Kidney epithelial cell (primary cell): Measurements from ENCODE around the gene ARHGAP6. TPM values are rescaled to one million over a fixed set of nuclear protein-coding genes. Genes with fewer than 3 reads are reported as not detected.

Experiments
- DNase-seq: peaks from one replicate; pipeline ENCODE4 v3.0.0-alpha.2; 2010; ENCODE audit warnings: low read depth
- H3K27me3 ChIP-seq: 2 replicates; pipeline ENCODE4 v1.6.0; 2011; ENCODE audit warnings: low read length; ENCODE audit not compliant: control insufficient read depth, insufficient read depth
- H3K36me3 ChIP-seq: 2 replicates; pipeline ENCODE4 v1.5.1; 2011; ENCODE audit warnings: low read length; ENCODE audit not compliant: control insufficient read depth, insufficient read depth
- H3K4me3 ChIP-seq: 2 replicates; pipeline ENCODE4 v1.5.1; 2011; ENCODE audit warnings: low read depth, mild to moderate bottlenecking, control low read depth, low read length
- CTCF ChIP-seq: IDR thresholded peaks from 2 replicates; pipeline ENCODE4 v1.5.1; 2011; ENCODE audit warnings: mild to moderate bottlenecking, moderate library complexity, low read length, control low read depth, inconsistent platforms; ENCODE audit not compliant: insufficient read depth, poor library complexity, severe bottlenecking
- total RNA-seq: library from RNA; depleted of rRNA; stranded (reverse); fragments of >200 nt; gene quantifications from 2 replicates; pipeline ENCODE4 v1.2.3, GENCODE V29; 2015

Gene ARHGAP6
- total RNA-seq, 1 donor from 2014 or later: 1.7 TPM

- TF ChIP-seq CTCF: no peak
- H3K36me3 ChIP-seq: no peaks in the 10 kb centered on the region
- no peak for DNase-seq
- H3K4me3 ChIP-seq: no peak overlapping the region
- no peaks in the 10 kb centered on the region for H3K27me3 ChIP-seq
Observed at GRCh38 chrX:11352296-11352741, 313.4 kb downstream of the ARHGAP6 start.

DNA sequence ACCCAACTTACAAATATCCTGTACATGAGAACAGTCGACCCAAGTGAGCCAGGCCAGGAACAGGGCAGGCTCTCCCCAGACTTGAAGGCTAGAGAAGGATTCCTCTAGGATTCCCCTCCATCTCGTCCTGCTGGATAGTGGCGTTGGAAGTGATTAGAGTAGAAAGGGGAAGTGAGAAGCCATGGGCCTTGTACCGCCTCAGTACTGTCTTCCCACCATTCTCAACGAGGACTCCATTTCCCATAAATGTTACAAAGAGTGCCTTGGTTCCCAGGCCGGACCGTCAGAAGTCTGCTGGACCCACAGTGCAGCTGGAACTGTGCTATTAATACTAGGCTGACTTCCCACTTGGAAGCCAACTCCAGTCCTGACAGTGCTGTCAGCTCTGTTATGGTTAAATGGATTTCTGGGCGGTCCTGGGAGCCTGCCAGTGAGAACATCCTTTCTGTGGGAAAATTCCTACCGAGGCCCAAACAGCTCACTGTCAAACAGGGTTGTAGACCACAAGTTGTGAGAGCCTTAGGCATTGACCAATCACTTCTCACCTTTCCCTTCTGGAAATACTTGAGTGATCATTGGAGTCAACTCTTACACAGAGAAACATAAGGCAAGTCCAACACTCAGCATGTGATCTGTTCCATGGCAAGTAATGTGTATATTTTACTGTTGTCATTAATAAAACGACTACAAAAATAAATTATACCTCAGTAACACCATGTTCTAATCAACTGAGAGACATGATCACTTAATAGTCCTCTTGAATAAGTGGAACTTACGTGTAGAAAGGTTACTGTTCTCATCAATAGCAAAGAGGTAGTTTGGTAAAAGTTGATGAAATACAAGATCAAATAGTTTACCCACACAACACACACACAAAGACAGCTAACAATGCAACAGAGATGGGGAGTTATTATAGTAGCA, 314.1 kb downstream of the ARHGAP6 start:
- H3K4me3 ChIP-seq: no peak overlapping the region
- no peaks in the 10 kb centered on the region for H3K36me3 ChIP-seq
- H3K27me3 ChIP-seq: no peaks in the 10 kb centered on the region
- no peak for TF ChIP-seq CTCF
- no peak for DNase-seq

GRCh38 chrX:11349661-11350337, 315.9 kb downstream of the ARHGAP6 start:
- no peaks in the 10 kb centered on the region for H3K36me3 ChIP-seq
- no peak for DNase-seq
- H3K27me3 ChIP-seq: no peaks in the 10 kb centered on the region
- no peak for TF ChIP-seq CTCF
- H3K4me3 ChIP-seq: no peak overlapping the region

DNA sequence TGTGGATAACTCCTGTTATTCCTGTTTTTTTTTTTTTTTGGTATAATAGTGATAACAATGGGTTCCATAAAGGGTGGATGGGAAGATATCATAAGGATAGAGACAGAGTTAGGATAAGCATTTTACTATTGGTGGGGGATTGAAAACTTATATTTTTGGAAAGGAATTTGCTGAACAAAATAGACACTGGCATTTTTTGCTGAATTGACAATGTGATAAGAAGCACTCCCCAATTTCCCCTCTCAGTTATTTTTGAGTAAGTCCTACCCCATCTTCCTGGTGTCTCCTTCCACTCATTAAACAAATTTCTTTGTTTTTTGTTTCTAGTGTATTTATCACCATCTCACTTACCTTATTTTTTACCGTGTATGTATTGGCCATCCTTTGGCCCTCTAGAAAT, 316.7 kb downstream of the ARHGAP6 start:
- no peak for DNase-seq
- H3K4me3 ChIP-seq: no peak overlapping the region
- TF ChIP-seq CTCF: no peak
- H3K27me3 ChIP-seq: no peaks in the 10 kb centered on the region
- no peaks in the 10 kb centered on the region for H3K36me3 ChIP-seq

- DNase-seq: no peak
- TF ChIP-seq CTCF: no peak
- no peak overlapping the region for H3K4me3 ChIP-seq
- no peaks in the 10 kb centered on the region for H3K27me3 ChIP-seq
- no peaks in the 10 kb centered on the region for H3K36me3 ChIP-seq
Observed at GRCh38 chrX:11347300-11347699, 318.4 kb downstream of the ARHGAP6 start.
